Suprapubic skin (tissue), 3 donors: ENCODE data around the gene RAPGEF5.

Source experiments
- POLR2A ChIP-seq, 2 donors: fragments of 450-650 bp; IDR thresholded peaks; one replicate each; pipeline ENCODE4 v1.6.1; 2017; ENCODE audit warnings: antibody characterized with exemption in 2 of 2, mild to moderate bottlenecking in 2 of 2, moderate library complexity in 2 of 2
- TF ChIP-seq, protein P1 (sequence below), 2 donors: fragments of 200-600 bp in 1 of 2; fragments of 450-650 bp in 1 of 2; sonication (generic) in 1 of 2; IDR thresholded peaks; one replicate each; pipeline ENCODE4 v1.5.1; 2016 to 2019; ENCODE audit warnings: antibody characterized with exemption in 2 of 2, mild to moderate bottlenecking in 1 of 2, moderate library complexity in 1 of 2

- TF ChIP-seq, protein P1, sequence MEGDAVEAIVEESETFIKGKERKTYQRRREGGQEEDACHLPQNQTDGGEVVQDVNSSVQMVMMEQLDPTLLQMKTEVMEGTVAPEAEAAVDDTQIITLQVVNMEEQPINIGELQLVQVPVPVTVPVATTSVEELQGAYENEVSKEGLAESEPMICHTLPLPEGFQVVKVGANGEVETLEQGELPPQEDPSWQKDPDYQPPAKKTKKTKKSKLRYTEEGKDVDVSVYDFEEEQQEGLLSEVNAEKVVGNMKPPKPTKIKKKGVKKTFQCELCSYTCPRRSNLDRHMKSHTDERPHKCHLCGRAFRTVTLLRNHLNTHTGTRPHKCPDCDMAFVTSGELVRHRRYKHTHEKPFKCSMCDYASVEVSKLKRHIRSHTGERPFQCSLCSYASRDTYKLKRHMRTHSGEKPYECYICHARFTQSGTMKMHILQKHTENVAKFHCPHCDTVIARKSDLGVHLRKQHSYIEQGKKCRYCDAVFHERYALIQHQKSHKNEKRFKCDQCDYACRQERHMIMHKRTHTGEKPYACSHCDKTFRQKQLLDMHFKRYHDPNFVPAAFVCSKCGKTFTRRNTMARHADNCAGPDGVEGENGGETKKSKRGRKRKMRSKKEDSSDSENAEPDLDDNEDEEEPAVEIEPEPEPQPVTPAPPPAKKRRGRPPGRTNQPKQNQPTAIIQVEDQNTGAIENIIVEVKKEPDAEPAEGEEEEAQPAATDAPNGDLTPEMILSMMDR (IDR thresholded peaks at IDR 0.05) = no peak
- no peak for TF ChIP-seq POLR2A (IDR thresholded peaks at IDR 0.05)
Measured at GRCh38 chr7:22255342-22255741, 101.6 kb downstream of the RAPGEF5 start.
